Measurements from ENCODE around the gene SIRT2.
"Not testable (repeated sequence)": the region's sequence is repeated elsewhere in the genome, so short reads cannot be mapped to it uniquely, and the experiment has no call there.

- not testable (repeated sequence) for TF ChIP-seq EZH2 (IDR thresholded peaks at IDR 0.05; ENCODE audit: borderline replicate concordance, insufficient read depth, low read length, poor library complexity, severe bottlenecking)
- TF ChIP-seq, protein P1, sequence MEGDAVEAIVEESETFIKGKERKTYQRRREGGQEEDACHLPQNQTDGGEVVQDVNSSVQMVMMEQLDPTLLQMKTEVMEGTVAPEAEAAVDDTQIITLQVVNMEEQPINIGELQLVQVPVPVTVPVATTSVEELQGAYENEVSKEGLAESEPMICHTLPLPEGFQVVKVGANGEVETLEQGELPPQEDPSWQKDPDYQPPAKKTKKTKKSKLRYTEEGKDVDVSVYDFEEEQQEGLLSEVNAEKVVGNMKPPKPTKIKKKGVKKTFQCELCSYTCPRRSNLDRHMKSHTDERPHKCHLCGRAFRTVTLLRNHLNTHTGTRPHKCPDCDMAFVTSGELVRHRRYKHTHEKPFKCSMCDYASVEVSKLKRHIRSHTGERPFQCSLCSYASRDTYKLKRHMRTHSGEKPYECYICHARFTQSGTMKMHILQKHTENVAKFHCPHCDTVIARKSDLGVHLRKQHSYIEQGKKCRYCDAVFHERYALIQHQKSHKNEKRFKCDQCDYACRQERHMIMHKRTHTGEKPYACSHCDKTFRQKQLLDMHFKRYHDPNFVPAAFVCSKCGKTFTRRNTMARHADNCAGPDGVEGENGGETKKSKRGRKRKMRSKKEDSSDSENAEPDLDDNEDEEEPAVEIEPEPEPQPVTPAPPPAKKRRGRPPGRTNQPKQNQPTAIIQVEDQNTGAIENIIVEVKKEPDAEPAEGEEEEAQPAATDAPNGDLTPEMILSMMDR (IDR thresholded peaks at IDR 0.05; ENCODE audit: poor library complexity, severe bottlenecking) = not testable (repeated sequence)
Observed at GRCh38 chr19:38884691-38885090, 14.7 kb downstream of the SIRT2 start.
